A549 (cell line): ENCODE measurements around the gene SPG11. TPM values are rescaled to one million over a fixed set of nuclear protein-coding genes. Genes with fewer than 3 reads are reported as not detected.
"Not testable (repeated sequence)": the region's sequence is repeated elsewhere in the genome, so short reads cannot be mapped to it uniquely, and the experiment has no call there.

ENCODE experiments used
- ATAC-seq, 2 experiments: fragments of 200-7000 bp in 1 of 2; fragments of >200 bp in 1 of 2; cut with Nextera tagmentation in 1 of 2; cut with Tn5 transposase in 1 of 2; 3 replicates each; pipeline versions ENCODE4 v1.8.0 to v1.9.1; 2018 to 2020; ENCODE audit warnings: mild to moderate bottlenecking in 1 of 2, moderate library complexity in 1 of 2
- CTCF ChIA-PET: fragments of 300-600 bp; sonication (Branson Sonifier 250); formaldehyde crosslinking; extraction: SDS; loops from one replicate; lab custom pipeline; 2021; ENCODE audit warnings: antibody characterized with exemption, inconsistent platforms; lab: Yijun Ruan, JAX
- POLR2A ChIA-PET: fragments of 350-600 bp; formaldehyde crosslinking; extraction: SDS; loops from one replicate; lab custom pipeline; 2021; ENCODE audit warnings: antibody characterized with exemption, inconsistent platforms; lab: Yijun Ruan, JAX
- DNase-seq, 2 experiments: peaks; one replicate each; pipeline versions ENCODE4 v3.0.0 to v3.0.0-alpha.2; 2011 to 2016; ENCODE audit warnings: low read depth in 1 of 2, low spot score in 1 of 2
- FAIRE-seq: peaks from 2 replicates; lab custom pipeline; 2011; peaks lifted over from hg19 to GRCh38; lab: Jason Lieb, UNC
- H3K27ac ChIP-seq, 2 experiments: fragments of >200 bp; sonication (Bioruptor Twin); formaldehyde crosslinking; 3 replicates each; pipeline ENCODE4 v1.5.1; 2016 to 2017
- H3K4me1 ChIP-seq: fragments of >200 bp; sonication (Bioruptor Twin); formaldehyde crosslinking; 3 replicates; pipeline ENCODE4 v1.6.1; 2016
- H3K4me2 ChIP-seq: fragments of >200 bp; sonication (Bioruptor Twin); formaldehyde crosslinking; 3 replicates; pipeline ENCODE4 v1.6.1; 2016
- H3K4me3 ChIP-seq: fragments of >200 bp; sonication (Bioruptor Twin); formaldehyde crosslinking; 3 replicates; pipeline ENCODE4 v1.5.1; 2016
- H3K9me3 ChIP-seq: fragments of >200 bp; sonication (Bioruptor Twin); formaldehyde crosslinking; 3 replicates; pipeline ENCODE4 v1.6.1; 2016
- BHLHE40 ChIP-seq: IDR thresholded peaks from 2 replicates; pipeline ENCODE4 v1.6.1; 2012; ENCODE audit warnings: low read depth, low read length, inconsistent platforms
- CBX8 ChIP-seq: fragments of 200-600 bp; sonication (generic); IDR thresholded peaks from 2 replicates; pipeline ENCODE4 v1.6.1; 2016
- CHD4 ChIP-seq: fragments of 200-600 bp; sonication (generic); IDR thresholded peaks from 2 replicates; pipeline ENCODE4 v1.6.1; 2016; ENCODE audit warnings: antibody characterized with exemption, mild to moderate bottlenecking, borderline replicate concordance
- CTCF ChIP-seq: fragments of >200 bp; sonication (Bioruptor Twin); formaldehyde crosslinking; IDR thresholded peaks from 3 replicates; pipeline ENCODE4 v1.5.1; 2016
- E2F6 ChIP-seq: IDR thresholded peaks from 2 replicates; pipeline ENCODE4 v1.6.1; 2012; ENCODE audit warnings: low read depth, borderline replicate concordance
- EHF ChIP-seq: fragments of 250-450 bp; sonication (Bioruptor Pico); IDR thresholded peaks from 2 replicates; pipeline ENCODE4 v1.5.0; 2020; ENCODE audit warnings: mild to moderate bottlenecking
- ELK1 ChIP-seq: fragments of 150-350 bp; IDR thresholded peaks from 2 replicates; pipeline ENCODE4 v1.6.1; 2014; ENCODE audit warnings: low read depth, mild to moderate bottlenecking, low read length
- FOXS1 ChIP-seq: fragments of 250-450 bp; sonication (Bioruptor Pico); IDR thresholded peaks from 2 replicates; pipeline ENCODE4 v1.5.0; 2020; ENCODE audit warnings: mild to moderate bottlenecking, moderate library complexity
- HDAC2 ChIP-seq: fragments of 200-600 bp; sonication (generic); IDR thresholded peaks from 2 replicates; pipeline ENCODE4 v1.6.1; 2016
- HOXB5 ChIP-seq: fragments of 250-450 bp; sonication (Bioruptor Pico); IDR thresholded peaks from 2 replicates; pipeline ENCODE4 v1.5.0; 2020; ENCODE audit warnings: mild to moderate bottlenecking, moderate library complexity
- JUN ChIP-seq, 2 experiments: fragments of >200 bp; sonication (Bioruptor Twin); formaldehyde crosslinking; IDR thresholded peaks; 2 replicates in 1 of 2; 3 replicates in 1 of 2; pipeline ENCODE4 v1.6.1; 2016 to 2017
- KDM1A ChIP-seq: fragments of 200-600 bp; sonication (generic); IDR thresholded peaks from 2 replicates; pipeline ENCODE4 v1.6.1; 2016; ENCODE audit warnings: low read depth, mild to moderate bottlenecking
- KDM5A ChIP-seq: fragments of 200-600 bp; sonication (generic); IDR thresholded peaks from 2 replicates; pipeline ENCODE4 v1.6.1; 2016; ENCODE audit warnings: antibody characterized with exemption, mild to moderate bottlenecking
- MAFK ChIP-seq: fragments of 450-650 bp; IDR thresholded peaks from 2 replicates; pipeline ENCODE4 v1.6.1; 2014; ENCODE audit not compliant: partially characterized antibody
- MAZ ChIP-seq: fragments of 150-350 bp; IDR thresholded peaks from 2 replicates; pipeline ENCODE4 v1.6.1; 2014; ENCODE audit warnings: antibody characterized with exemption, low read depth, low read length, borderline replicate concordance
- NPAS2 ChIP-seq: fragments of 250-450 bp; sonication (Bioruptor Pico); IDR thresholded peaks from 2 replicates; pipeline ENCODE4 v1.8.0; 2022; ENCODE audit warnings: mild to moderate bottlenecking, moderate library complexity, borderline replicate concordance
- PBX3 ChIP-seq: IDR thresholded peaks from 2 replicates; pipeline ENCODE4 v1.6.1; 2012
- POLR2A ChIP-seq: IDR thresholded peaks from 2 replicates; pipeline ENCODE4 v1.6.1; 2012; ENCODE audit warnings: mild to moderate bottlenecking, low read length
- RFX5 ChIP-seq: fragments of 450-650 bp; IDR thresholded peaks from 2 replicates; pipeline ENCODE4 v1.7.1; 2014; ENCODE audit warnings: antibody characterized with exemption, mild to moderate bottlenecking, moderate library complexity
- TFCP2L1 ChIP-seq: fragments of 250-450 bp; sonication (Bioruptor Pico); IDR thresholded peaks from 2 replicates; pipeline ENCODE4 v1.5.0; 2021; ENCODE audit warnings: mild to moderate bottlenecking
- ZC3H11A ChIP-seq: fragments of 450-650 bp; IDR thresholded peaks from 2 replicates; pipeline ENCODE4 v1.6.1; 2014; ENCODE audit warnings: antibody characterized with exemption, mild to moderate bottlenecking
- WGBS: methylation state at CpG from one replicate; pipeline ENCODE4 v1.1.6; 2017; ENCODE audit errors: missing lambda C conversion rate; 5-methylcytosine and 5-hydroxymethylcytosine counted together
- polyA plus RNA-seq, 4 experiments: library from polyadenylated mRNA; depleted of rRNA in 3 of 4; stranded (reverse); fragments of >200 nt; fragmentation: RNase III in 1 of 4; extraction: RNeasy Plus Mini Kit Qiagen cat#74134 plus additional on column Dnase treatment in 1 of 4; gene quantifications; 2 replicates in 3 of 4; 3 replicates in 1 of 4; pipeline ENCODE4 v1.2.3, GENCODE V29; 2011 to 2017

The SPG11 gene
- polyA plus RNA-seq, 2 of the 4 experiments (the other 2 are of a cell fraction), result 7.6 to 26.9 TPM

- H3K4me1 ChIP-seq, result 0 out of 3 replicates have a peak, but pooled peaks cover 4% of the 10 kb centered on the region
- FAIRE-seq (no peak), ATAC-seq (no peak), DNase-seq (no peak)
- no peak overlapping the region for H3K27ac ChIP-seq
- TF ChIP-seq E2F6 (no peak), PBX3 (no peak), MAFK (no peak), POLR2A (no peak), HDAC2 (no peak), KDM5A (no peak), CBX8 (no peak), TFCP2L1 (CRISPR knock-in tag) (no peak), HOXB5 (CRISPR knock-in tag) (no peak), NPAS2 (CRISPR knock-in tag) (no peak), CHD4 (no peak), MAZ (no peak), ELK1 (no peak), FOXS1 (no peak), EHF (CRISPR knock-in tag) (no peak), ZC3H11A (no peak), BHLHE40 (no peak), KDM1A (no peak), CTCF (no peak), RFX5 (no peak)
- no peak overlapping the region for H3K4me2 ChIP-seq
- ChIA-PET POLR2A (no interaction called here), CTCF (interaction anchor here (1.2 to 1.6 kb wide), 3 partner anchors 9 to 223 kb away, joined by 3 to 8 read pairs (median 6); no protein-coding TSS in a partner anchor)
- no peak overlapping the region for H3K4me3 ChIP-seq
- no peaks in the 10 kb centered on the region for H3K9me3 ChIP-seq
- WGBS, result 90% methylated on average over 4 of the region's 4 CpGs
Observed at GRCh38 chr15:44550734-44551133, 112.7 kb downstream of the SPG11 start.

- CTCF ChIA-PET, result interaction anchor here (0.6 to 1.6 kb wide), 8 partner anchors 9 to 223 kb away, joined by 3 to 8 read pairs (median 3); no protein-coding TSS in a partner anchor
- ATAC-seq (peak; percentile 64 to 84; a peak in 4 of 6 replicates), DNase-seq (peak in 1 of 2 experiments; percentile 52), FAIRE-seq (no peak)
- Histone ChIP-seq H3K4me2 (peak overlapping the region; percentile 21; the same call in 1 of the 3 replicates), H3K9me3 (no peaks in the 10 kb centered on the region), H3K27ac (no peak overlapping the region), H3K4me3 (no peak overlapping the region), H3K4me1 (0 out of 3 replicates have a peak, but pooled peaks cover 4% of the 10 kb centered on the region)
- WGBS, result 34% methylated on average over 3 of the region's 3 CpGs
- POLR2A ChIA-PET, result interaction anchor here (1.1 kb wide), 1 partner anchor 13 kb away, joined by 3 read pairs; the partner anchor contains the start of gene EIF3J
- TF ChIP-seq CTCF (peak; percentile 28; the same call in 2 of the 3 replicates), JUN (IDR thresholded peaks at IDR 0.05) (no peak)
Observed at GRCh38 chr15:44550256-44550655, 113.2 kb downstream of the SPG11 start.

GRCh38 chr15:44549152-44549551 lies 114.3 kb downstream of the SPG11 start:
- not testable (repeated sequence) for H3K27ac ChIP-seq, DNase-seq, ATAC-seq, FAIRE-seq, H3K9me3 ChIP-seq, H3K4me2 ChIP-seq, H3K4me3 ChIP-seq
- WGBS, result 98% methylated on average over 9 of the region's 9 CpGs
- POLR2A ChIA-PET, result interaction anchor here (1.1 kb wide), 1 partner anchor 12 kb away, joined by 3 read pairs; the partner anchor contains the start of gene EIF3J
- CTCF ChIA-PET, result interaction anchor here (1.0 to 1.6 kb wide), 4 partner anchors 8 to 35 kb away, joined by 3 to 6 read pairs (median 3); no protein-coding TSS in a partner anchor
- H3K4me1 ChIP-seq, result peaks cover 10% of the 10 kb centered on the region; the same call in 1 of the 3 replicates
